H1 (cell line): Measurements from ENCODE around the gene LCA5L.

Experiments
- CTCF ChIP-seq, 3 experiments: IDR thresholded peaks; 1 replicate in 2 of 3; 2 replicates in 1 of 3; pipeline versions ENCODE4 v1.5.1 to v1.6.1; 2011; ENCODE audit warnings: low read length in 3 of 3, mild to moderate bottlenecking in 3 of 3, inconsistent platforms in 2 of 3, low read depth in 1 of 3, moderate library complexity in 1 of 3; ENCODE audit not compliant: insufficient read depth in 1 of 3; ENCODE audit errors: control extremely low read depth in 1 of 3
- EP300 ChIP-seq, 2 experiments: IDR thresholded peaks; 1 replicate in 1 of 2; 2 replicates in 1 of 2; pipeline ENCODE4 v1.6.1; 2011 to 2012; ENCODE audit warnings: low read depth in 2 of 2, low read length in 2 of 2, mild to moderate bottlenecking in 2 of 2, borderline replicate concordance in 1 of 2, inconsistent platforms in 1 of 2, moderate library complexity in 1 of 2

GRCh38 chr21:39483917-39484316 is 38.3 kb upstream of the LCA5L start:
- TF ChIP-seq CTCF (IDR thresholded peaks at IDR 0.05; ENCODE audit: control extremely low read depth in 1 of 3, insufficient read depth in 1 of 3, low read depth in 1 of 3, low read length in 3 of 3) (no peak), EP300 (IDR thresholded peaks at IDR 0.05; ENCODE audit: borderline replicate concordance in 1 of 2, low read depth in 2 of 2, low read length in 2 of 2) (no peak)
